Measurements from ENCODE around the gene MCOLN1. TPM values are rescaled to one million over a fixed set of nuclear protein-coding genes. Genes with fewer than 3 reads are reported as not detected.
A peak's percentile ranks its signal among the peaks of the same experiment; 100 is the strongest.

The MCOLN1 gene
- total and polyA plus RNA-seq, 5 donors from 2014 or later = 8.6 to 15.2 (median 12.0) TPM

GRCh38 chr19:7505288-7505681, 17.1 kb upstream of the MCOLN1 start:
- H3K9me3 Mint-ChIP-seq = peaks cover 0 to 4% (median 0%) of the 10 kb centered on the region in 7 donors
- H3K27me3 Mint-ChIP-seq = peaks cover 56% of the 10 kb centered on the region
- no peak overlapping the region for H3K27ac Mint-ChIP-seq
- no peak overlapping the region for H3K4me3 ChIP-seq (ENCODE audit: low read depth, low read length)
- peak overlapping the region in 1 of 4 donors; percentile 47 for H3K4me3 Mint-ChIP-seq
- no peaks in the 10 kb centered on the region for H3K36me3 ChIP-seq (ENCODE audit: control insufficient read depth, insufficient read depth, low read length)
- H3K9me3 ChIP-seq (ENCODE audit: control insufficient read depth in 2 of 2, low read length in 2 of 2) = no peaks in the 10 kb centered on the region
- no peak overlapping the region for H3K27ac ChIP-seq (ENCODE audit: insufficient read depth, low read length, poor library complexity, severe bottlenecking)
- H3K4me1 ChIP-seq (ENCODE audit: control insufficient read depth, insufficient read depth, low read length, poor library complexity, severe bottlenecking) = peaks cover 12% of the 10 kb centered on the region
- ATAC-seq (ENCODE audit: low read depth in 2 of 2) (no peak), DNase-seq (no peak)
- no peaks in the 10 kb centered on the region for H3K36me3 Mint-ChIP-seq
- H3K4me1 Mint-ChIP-seq = peaks cover 0 to 19% (median 4%) of the 10 kb centered on the region in 4 donors
- peaks cover 5% of the 10 kb centered on the region for H3K27me3 ChIP-seq (ENCODE audit: control insufficient read depth, insufficient read depth, low read length)

- Mint-ChIP-seq H3K4me3 (no peak overlapping the region), H3K27ac (no peak overlapping the region), H3K36me3 (no peaks in the 10 kb centered on the region), H3K9me3 (peaks cover 0 to 4% (median 0%) of the 10 kb centered on the region in 7 donors), H3K27me3 (peaks cover 55% of the 10 kb centered on the region), H3K4me1 (peaks cover 0 to 19% (median 4%) of the 10 kb centered on the region in 4 donors)
- H3K27ac ChIP-seq (ENCODE audit: insufficient read depth, low read length, poor library complexity, severe bottlenecking) = no peak overlapping the region
- no peak overlapping the region for H3K4me3 ChIP-seq (ENCODE audit: low read depth, low read length)
- H3K27me3 ChIP-seq (ENCODE audit: control insufficient read depth, insufficient read depth, low read length) = peaks cover 5% of the 10 kb centered on the region
- H3K9me3 ChIP-seq (ENCODE audit: control insufficient read depth in 2 of 2, low read length in 2 of 2) = no peaks in the 10 kb centered on the region
- DNase-seq = no peak
- no peaks in the 10 kb centered on the region for H3K36me3 ChIP-seq (ENCODE audit: control insufficient read depth, insufficient read depth, low read length)
- peak; percentile 14 to 38 for ATAC-seq (ENCODE audit: low read depth in 2 of 2)
- peaks cover 11% of the 10 kb centered on the region for H3K4me1 ChIP-seq (ENCODE audit: control insufficient read depth, insufficient read depth, low read length, poor library complexity, severe bottlenecking)
Observed at GRCh38 chr19:7505682-7506384, 16.6 kb upstream of the MCOLN1 start.

GRCh38 chr19:7506385-7507328, 15.8 kb upstream of the MCOLN1 start:
- H3K9me3 ChIP-seq (ENCODE audit: control insufficient read depth in 2 of 2, low read length in 2 of 2) = no peaks in the 10 kb centered on the region
- H3K9me3 Mint-ChIP-seq = peaks cover 0 to 4% (median 0%) of the 10 kb centered on the region in 7 donors
- H3K27ac ChIP-seq (ENCODE audit: insufficient read depth, low read length, poor library complexity, severe bottlenecking) = no peak overlapping the region
- H3K27me3 Mint-ChIP-seq = peaks cover 50% of the 10 kb centered on the region
- H3K27me3 ChIP-seq (ENCODE audit: control insufficient read depth, insufficient read depth, low read length) = peaks cover 5% of the 10 kb centered on the region
- H3K4me1 Mint-ChIP-seq = peaks cover 0 to 16% (median 4%) of the 10 kb centered on the region in 4 donors
- H3K4me3 Mint-ChIP-seq = no peak overlapping the region
- peaks cover 9% of the 10 kb centered on the region for H3K4me1 ChIP-seq (ENCODE audit: control insufficient read depth, insufficient read depth, low read length, poor library complexity, severe bottlenecking)
- no peak overlapping the region for H3K27ac Mint-ChIP-seq
- H3K36me3 ChIP-seq (ENCODE audit: control insufficient read depth, insufficient read depth, low read length) = no peaks in the 10 kb centered on the region
- ATAC-seq (ENCODE audit: low read depth in 2 of 2) = peak; percentile 35 to 63
- peak in 2 of 3 donors; percentile 23 to 38 for DNase-seq
- H3K4me3 ChIP-seq (ENCODE audit: low read depth, low read length) = no peak overlapping the region
- H3K36me3 Mint-ChIP-seq = no peaks in the 10 kb centered on the region

- Mint-ChIP-seq H3K4me3 (no peak overlapping the region), H3K27me3 (peaks cover 46% of the 10 kb centered on the region), H3K9me3 (peaks cover 0 to 4% (median 0%) of the 10 kb centered on the region in 7 donors), H3K36me3 (no peaks in the 10 kb centered on the region), H3K4me1 (peaks cover 0 to 16% (median 4%) of the 10 kb centered on the region in 4 donors), H3K27ac (no peak overlapping the region)
- Histone ChIP-seq H3K27me3 (ENCODE audit: control insufficient read depth, insufficient read depth, low read length) (no peaks in the 10 kb centered on the region), H3K4me3 (ENCODE audit: low read depth, low read length) (no peak overlapping the region), H3K27ac (ENCODE audit: insufficient read depth, low read length, poor library complexity, severe bottlenecking) (no peak overlapping the region), H3K4me1 (ENCODE audit: control insufficient read depth, insufficient read depth, low read length, poor library complexity, severe bottlenecking) (peaks cover 9% of the 10 kb centered on the region), H3K36me3 (ENCODE audit: control insufficient read depth, insufficient read depth, low read length) (no peaks in the 10 kb centered on the region), H3K9me3 (ENCODE audit: control insufficient read depth in 2 of 2, low read length in 2 of 2) (no peaks in the 10 kb centered on the region)
- no peak for DNase-seq
- ATAC-seq (ENCODE audit: low read depth in 2 of 2) = peak; percentile 23 to 35
Observed at GRCh38 chr19:7507884-7508283, 14.5 kb upstream of the MCOLN1 start.

- H3K9me3 ChIP-seq (ENCODE audit: control insufficient read depth in 2 of 2, low read length in 2 of 2) = no peaks in the 10 kb centered on the region
- H3K36me3 ChIP-seq (ENCODE audit: control insufficient read depth, insufficient read depth, low read length) = no peaks in the 10 kb centered on the region
- peaks cover 54% of the 10 kb centered on the region for H3K27me3 Mint-ChIP-seq
- no peak overlapping the region for H3K4me3 Mint-ChIP-seq
- no peak overlapping the region for H3K4me3 ChIP-seq (ENCODE audit: low read depth, low read length)
- ATAC-seq (ENCODE audit: low read depth in 2 of 2) (no peak), DNase-seq (no peak)
- H3K4me1 Mint-ChIP-seq = peaks cover 0 to 16% (median 4%) of the 10 kb centered on the region in 4 donors
- peaks cover 9% of the 10 kb centered on the region for H3K4me1 ChIP-seq (ENCODE audit: control insufficient read depth, insufficient read depth, low read length, poor library complexity, severe bottlenecking)
- no peaks in the 10 kb centered on the region for H3K36me3 Mint-ChIP-seq
- no peak overlapping the region for H3K27ac Mint-ChIP-seq
- no peak overlapping the region for H3K27ac ChIP-seq (ENCODE audit: insufficient read depth, low read length, poor library complexity, severe bottlenecking)
- peaks cover 0 to 6% (median 0%) of the 10 kb centered on the region in 7 donors for H3K9me3 Mint-ChIP-seq
- H3K27me3 ChIP-seq (ENCODE audit: control insufficient read depth, insufficient read depth, low read length) = peaks cover 9% of the 10 kb centered on the region
Observed at GRCh38 chr19:7509625-7510024, 12.8 kb upstream of the MCOLN1 start.

GRCh38 chr19:7512400-7512851, 10.0 kb upstream of the MCOLN1 start:
- Mint-ChIP-seq H3K36me3 (no peaks in the 10 kb centered on the region), H3K9me3 (peaks cover 0 to 6% (median 0%) of the 10 kb centered on the region in 7 donors), H3K27ac (no peak overlapping the region), H3K4me1 (peaks cover 4 to 16% (median 6%) of the 10 kb centered on the region in 4 donors), H3K4me3 (no peak overlapping the region), H3K27me3 (peaks cover 55% of the 10 kb centered on the region)
- no peaks in the 10 kb centered on the region for H3K9me3 ChIP-seq (ENCODE audit: control insufficient read depth in 2 of 2, low read length in 2 of 2)
- H3K27ac ChIP-seq (ENCODE audit: insufficient read depth, low read length, poor library complexity, severe bottlenecking) = no peak overlapping the region
- no peak overlapping the region for H3K4me3 ChIP-seq (ENCODE audit: low read depth, low read length)
- H3K4me1 ChIP-seq (ENCODE audit: control insufficient read depth, insufficient read depth, low read length, poor library complexity, severe bottlenecking) = peaks cover 5% of the 10 kb centered on the region
- DNase-seq (no peak), ATAC-seq (ENCODE audit: low read depth in 2 of 2) (no peak)
- no peaks in the 10 kb centered on the region for H3K36me3 ChIP-seq (ENCODE audit: control insufficient read depth, insufficient read depth, low read length)
- peaks cover 22% of the 10 kb centered on the region for H3K27me3 ChIP-seq (ENCODE audit: control insufficient read depth, insufficient read depth, low read length)

GRCh38 chr19:7513809-7514642, 8.4 kb upstream of the MCOLN1 start:
- Histone ChIP-seq H3K27me3 (ENCODE audit: control insufficient read depth, insufficient read depth, low read length) (peaks cover 24% of the 10 kb centered on the region), H3K27ac (ENCODE audit: insufficient read depth, low read length, poor library complexity, severe bottlenecking) (no peak overlapping the region), H3K4me3 (ENCODE audit: low read depth, low read length) (no peak overlapping the region), H3K4me1 (ENCODE audit: control insufficient read depth, insufficient read depth, low read length, poor library complexity, severe bottlenecking) (peaks cover 5% of the 10 kb centered on the region), H3K9me3 (ENCODE audit: control insufficient read depth in 2 of 2, low read length in 2 of 2) (no peaks in the 10 kb centered on the region), H3K36me3 (ENCODE audit: control insufficient read depth, insufficient read depth, low read length) (no peaks in the 10 kb centered on the region)
- ATAC-seq (ENCODE audit: low read depth in 2 of 2) (no peak), DNase-seq (no peak)
- Mint-ChIP-seq H3K9me3 (peaks cover 0 to 10% (median 0%) of the 10 kb centered on the region in 7 donors), H3K4me1 (peaks cover 4 to 18% (median 6%) of the 10 kb centered on the region in 4 donors), H3K4me3 (peak overlapping the region in 3 of 4 donors; percentile 36 to 56 (median 40)), H3K36me3 (no peaks in the 10 kb centered on the region), H3K27ac (no peak overlapping the region), H3K27me3 (peaks cover 56% of the 10 kb centered on the region)

Data from CD4-positive, CD25-positive, alpha-beta regulatory T cell (primary cell).